SK-N-SH (cell line): ENCODE results near the gene SH3BP1.

Experiments used
- CTCF ChIP-seq: fragments of 200-600 bp; sonication (generic); IDR thresholded peaks from 2 replicates; pipeline ENCODE4 v1.6.1; 2017; ENCODE audit warnings: antibody characterized with exemption, mild to moderate bottlenecking, moderate library complexity
- EP300 ChIP-seq, 2 experiments: IDR thresholded peaks; 2 replicates each; pipeline versions ENCODE4 v1.4.0 to v1.6.1; 2012; ENCODE audit warnings: borderline replicate concordance in 1 of 2, low read depth in 1 of 2, low read length in 1 of 2
- EZH2phosphoT487 ChIP-seq: fragments of 200-600 bp; sonication (generic); IDR thresholded peaks from 2 replicates; pipeline ENCODE4 v1.6.1; 2017; ENCODE audit warnings: low read depth, mixed run types, mild to moderate bottlenecking, antibody characterized with exemption, moderate library complexity, borderline replicate concordance
- IRF3 ChIP-seq: fragments of 150-350 bp; IDR thresholded peaks from 2 replicates; pipeline ENCODE4 v1.6.1; 2016; ENCODE audit warnings: mild to moderate bottlenecking, low read depth, low read length
- MAX ChIP-seq: IDR thresholded peaks from 2 replicates; pipeline ENCODE4 v1.4.0; 2012; ENCODE audit warnings: low read depth
- POLR2AphosphoS5 ChIP-seq: IDR thresholded peaks from 2 replicates; pipeline ENCODE4 v1.6.1; 2012; ENCODE audit warnings: low read depth, low read length
- RCOR1 ChIP-seq: fragments of 150-350 bp; IDR thresholded peaks from 2 replicates; pipeline ENCODE4 v1.6.1; 2017; ENCODE audit warnings: antibody characterized with exemption, low read length
- SIN3A ChIP-seq: IDR thresholded peaks from 2 replicates; pipeline ENCODE4 v1.6.1; 2012; ENCODE audit warnings: low read depth, mild to moderate bottlenecking, low read length, moderate library complexity, borderline replicate concordance
- SMC3 ChIP-seq: IDR thresholded peaks from 2 replicates; pipeline ENCODE4 v1.6.1; 2012; ENCODE audit warnings: low read depth, low read length, improper control_type of control experiment
- YY1 ChIP-seq: IDR thresholded peaks from 2 replicates; pipeline ENCODE4 v1.4.0; 2012; ENCODE audit warnings: low read depth, mild to moderate bottlenecking
- ZBTB33 ChIP-seq: IDR thresholded peaks from 2 replicates; pipeline ENCODE4 v1.4.0; 2012; ENCODE audit warnings: low read depth, borderline replicate concordance
- TF ChIP-seq, protein P1 (sequence below): fragments of 150-350 bp; IDR thresholded peaks from 2 replicates; pipeline ENCODE4 v1.6.1; 2017; ENCODE audit warnings: antibody characterized with exemption, low read length, low read depth, borderline replicate concordance
- TF ChIP-seq, protein P2 (sequence below): IDR thresholded peaks from 2 replicates; pipeline ENCODE4 v1.6.1; 2012; ENCODE audit warnings: mild to moderate bottlenecking, low read depth, low read length, moderate library complexity
- TF ChIP-seq, protein P3 (sequence below): IDR thresholded peaks from 2 replicates; pipeline ENCODE4 v1.4.0; 2012; ENCODE audit warnings: low read depth, borderline replicate concordance

DNA sequence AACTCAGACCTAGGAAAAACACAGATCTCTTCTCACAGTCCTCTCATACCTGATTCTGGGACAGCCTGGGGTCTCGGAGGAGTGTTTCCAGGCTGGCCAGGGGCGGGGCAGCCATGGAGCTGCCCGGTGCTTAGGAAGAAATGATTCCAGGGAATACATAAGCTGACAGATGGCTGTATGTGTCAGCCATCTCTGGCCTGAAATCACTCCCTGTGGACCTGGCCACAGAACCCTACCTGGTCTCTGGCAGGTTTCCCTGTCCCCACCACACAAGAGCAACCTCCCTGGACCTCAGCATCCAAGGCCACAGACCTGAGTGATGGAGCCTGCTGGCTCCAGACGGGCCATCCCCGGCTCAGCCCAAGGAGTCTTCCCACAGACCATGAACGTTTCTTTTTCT lies 20.8 kb upstream of the SH3BP1 start:
- TF ChIP-seq CTCF (no peak), RCOR1 (no peak), POLR2AphosphoS5 (no peak), ZBTB33 (no peak), SMC3 (no peak), YY1 (no peak), EZH2phosphoT487 (no peak), MAX (no peak), EP300 (IDR thresholded peaks at IDR 0.05; ENCODE audit: borderline replicate concordance in 1 of 2, low read depth in 1 of 2, low read length in 1 of 2) (no peak), SIN3A (no peak), IRF3 (no peak)
- TF ChIP-seq, protein P1, sequence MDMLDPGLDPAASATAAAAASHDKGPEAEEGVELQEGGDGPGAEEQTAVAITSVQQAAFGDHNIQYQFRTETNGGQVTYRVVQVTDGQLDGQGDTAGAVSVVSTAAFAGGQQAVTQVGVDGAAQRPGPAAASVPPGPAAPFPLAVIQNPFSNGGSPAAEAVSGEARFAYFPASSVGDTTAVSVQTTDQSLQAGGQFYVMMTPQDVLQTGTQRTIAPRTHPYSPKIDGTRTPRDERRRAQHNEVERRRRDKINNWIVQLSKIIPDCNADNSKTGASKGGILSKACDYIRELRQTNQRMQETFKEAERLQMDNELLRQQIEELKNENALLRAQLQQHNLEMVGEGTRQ: no peak
- TF ChIP-seq, protein P2, sequence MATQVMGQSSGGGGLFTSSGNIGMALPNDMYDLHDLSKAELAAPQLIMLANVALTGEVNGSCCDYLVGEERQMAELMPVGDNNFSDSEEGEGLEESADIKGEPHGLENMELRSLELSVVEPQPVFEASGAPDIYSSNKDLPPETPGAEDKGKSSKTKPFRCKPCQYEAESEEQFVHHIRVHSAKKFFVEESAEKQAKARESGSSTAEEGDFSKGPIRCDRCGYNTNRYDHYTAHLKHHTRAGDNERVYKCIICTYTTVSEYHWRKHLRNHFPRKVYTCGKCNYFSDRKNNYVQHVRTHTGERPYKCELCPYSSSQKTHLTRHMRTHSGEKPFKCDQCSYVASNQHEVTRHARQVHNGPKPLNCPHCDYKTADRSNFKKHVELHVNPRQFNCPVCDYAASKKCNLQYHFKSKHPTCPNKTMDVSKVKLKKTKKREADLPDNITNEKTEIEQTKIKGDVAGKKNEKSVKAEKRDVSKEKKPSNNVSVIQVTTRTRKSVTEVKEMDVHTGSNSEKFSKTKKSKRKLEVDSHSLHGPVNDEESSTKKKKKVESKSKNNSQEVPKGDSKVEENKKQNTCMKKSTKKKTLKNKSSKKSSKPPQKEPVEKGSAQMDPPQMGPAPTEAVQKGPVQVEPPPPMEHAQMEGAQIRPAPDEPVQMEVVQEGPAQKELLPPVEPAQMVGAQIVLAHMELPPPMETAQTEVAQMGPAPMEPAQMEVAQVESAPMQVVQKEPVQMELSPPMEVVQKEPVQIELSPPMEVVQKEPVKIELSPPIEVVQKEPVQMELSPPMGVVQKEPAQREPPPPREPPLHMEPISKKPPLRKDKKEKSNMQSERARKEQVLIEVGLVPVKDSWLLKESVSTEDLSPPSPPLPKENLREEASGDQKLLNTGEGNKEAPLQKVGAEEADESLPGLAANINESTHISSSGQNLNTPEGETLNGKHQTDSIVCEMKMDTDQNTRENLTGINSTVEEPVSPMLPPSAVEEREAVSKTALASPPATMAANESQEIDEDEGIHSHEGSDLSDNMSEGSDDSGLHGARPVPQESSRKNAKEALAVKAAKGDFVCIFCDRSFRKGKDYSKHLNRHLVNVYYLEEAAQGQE: no peak
- TF ChIP-seq, protein P3, sequence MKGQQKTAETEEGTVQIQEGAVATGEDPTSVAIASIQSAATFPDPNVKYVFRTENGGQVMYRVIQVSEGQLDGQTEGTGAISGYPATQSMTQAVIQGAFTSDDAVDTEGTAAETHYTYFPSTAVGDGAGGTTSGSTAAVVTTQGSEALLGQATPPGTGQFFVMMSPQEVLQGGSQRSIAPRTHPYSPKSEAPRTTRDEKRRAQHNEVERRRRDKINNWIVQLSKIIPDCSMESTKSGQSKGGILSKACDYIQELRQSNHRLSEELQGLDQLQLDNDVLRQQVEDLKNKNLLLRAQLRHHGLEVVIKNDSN: no peak
